GM18519 (cell line): ENCODE results near the gene PLET1.
"Not testable (repeated sequence)": the region's sequence is repeated elsewhere in the genome, so short reads cannot be mapped to it uniquely, and the experiment has no call there.

Experiments
- ATAC-seq: cut with Tn5 transposase; IDR thresholded peaks from one replicate; pipeline ENCODE4 v1.9.1; 2021; ENCODE audit warnings: mild to moderate bottlenecking, moderate library complexity; ENCODE audit not compliant: unreplicated experiment, low FRiP score

The PLET1 gene

DNA sequence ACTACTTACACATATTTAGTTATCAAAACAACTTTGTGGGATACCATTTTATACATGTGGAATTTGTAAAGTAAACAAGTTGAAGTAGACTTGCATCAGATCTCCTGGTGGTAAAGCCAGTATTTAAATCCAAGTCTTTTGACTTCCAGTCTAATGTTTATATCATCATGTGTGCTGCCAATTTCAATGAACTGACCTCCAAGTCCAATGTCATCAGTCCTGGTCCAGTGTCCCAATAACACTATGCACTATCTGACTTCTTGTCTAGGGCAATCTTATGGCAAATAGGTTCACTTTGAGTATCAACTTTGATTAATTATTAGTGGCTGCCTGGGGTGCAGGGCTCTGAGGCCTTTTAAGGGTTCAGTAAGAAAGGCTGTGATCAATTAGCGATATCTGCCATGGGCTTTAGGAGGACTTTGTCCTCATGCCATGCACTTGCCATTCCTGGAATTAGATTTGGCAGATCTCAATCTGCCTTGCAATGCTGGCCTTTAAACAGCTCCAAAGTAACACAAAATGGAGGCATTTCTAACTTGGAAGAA, 44.0 kb downstream of the PLET1 start:
- ATAC-seq: no peak

DNA sequence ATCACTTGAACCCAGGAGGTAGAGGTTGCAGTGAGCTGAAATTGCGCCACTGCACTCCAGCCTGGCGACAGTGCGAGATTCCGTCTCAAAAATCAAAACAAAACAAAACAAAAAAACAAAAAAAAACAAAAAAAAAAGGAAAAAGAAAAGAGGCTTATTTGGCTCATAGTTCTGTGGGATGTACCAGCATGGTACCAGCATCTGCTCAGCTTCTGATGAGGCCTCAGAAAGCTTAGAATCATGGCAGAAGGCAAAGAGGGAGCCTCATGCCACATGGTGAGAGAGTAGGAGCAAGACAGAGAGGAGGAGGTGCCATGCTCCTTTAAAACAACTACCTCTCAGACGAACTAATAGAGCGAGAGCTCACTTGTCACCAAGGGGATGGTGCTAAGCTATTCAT, 45.0 kb downstream of the PLET1 start:
- no peak for ATAC-seq

DNA sequence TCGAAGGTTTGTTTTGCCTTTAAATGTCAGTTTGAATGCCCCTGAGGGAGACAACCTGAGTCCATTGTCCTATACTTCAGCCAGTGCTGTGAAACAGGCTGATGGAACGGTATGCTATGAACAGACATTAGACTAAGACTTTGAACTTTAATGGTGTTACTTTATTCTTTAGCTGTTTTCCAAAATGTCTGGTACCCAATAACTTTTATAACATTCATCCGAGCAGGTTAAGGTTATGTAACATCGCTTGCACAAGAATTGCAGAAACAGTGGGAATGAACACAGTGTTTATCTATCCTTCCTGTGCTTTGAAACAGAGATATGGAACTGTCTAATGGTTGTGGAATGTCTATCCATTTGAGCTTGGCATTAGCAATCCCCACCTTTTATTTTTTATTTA, 46.9 kb downstream of the PLET1 start:
- no peak for ATAC-seq

DNA sequence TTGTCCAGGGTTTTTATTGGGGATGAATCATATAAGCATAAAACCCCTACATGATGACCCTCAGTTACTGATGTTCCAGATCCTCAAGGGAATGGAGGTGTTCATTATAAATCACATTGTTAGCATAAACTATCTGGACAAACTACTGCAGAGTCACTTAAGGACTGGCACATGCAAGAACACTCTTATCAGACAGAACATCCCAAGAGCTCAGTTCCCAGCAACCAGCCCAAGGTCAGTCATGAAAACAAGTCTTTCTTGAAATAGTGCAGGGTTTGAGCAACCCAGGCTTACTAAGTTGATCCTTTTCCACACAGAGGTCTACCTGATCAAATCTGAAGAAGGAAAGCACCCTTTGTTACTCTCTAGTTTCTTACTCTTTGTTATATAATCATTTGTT, 48.0 kb downstream of the PLET1 start:
- ATAC-seq: no peak

DNA sequence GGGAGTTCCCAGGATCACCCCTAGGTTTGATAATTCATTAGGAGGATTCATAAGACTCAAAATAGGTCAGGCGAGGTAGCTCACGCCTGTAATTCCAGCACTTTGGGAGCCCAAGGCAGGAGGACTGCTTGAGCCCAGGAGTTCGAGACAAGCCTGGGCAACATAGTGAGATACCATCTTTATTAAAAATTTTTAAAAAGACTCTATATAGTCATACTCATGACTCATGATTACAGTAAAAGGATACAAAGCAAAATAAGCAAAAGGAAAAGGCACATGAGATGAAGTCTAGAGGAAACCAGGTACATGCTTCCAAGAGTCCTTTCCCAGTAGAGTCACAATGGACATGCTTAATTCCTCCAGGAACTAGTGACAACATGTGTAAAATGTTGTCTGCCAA, 48.4 kb downstream of the PLET1 start:
- ATAC-seq: no peak

DNA sequence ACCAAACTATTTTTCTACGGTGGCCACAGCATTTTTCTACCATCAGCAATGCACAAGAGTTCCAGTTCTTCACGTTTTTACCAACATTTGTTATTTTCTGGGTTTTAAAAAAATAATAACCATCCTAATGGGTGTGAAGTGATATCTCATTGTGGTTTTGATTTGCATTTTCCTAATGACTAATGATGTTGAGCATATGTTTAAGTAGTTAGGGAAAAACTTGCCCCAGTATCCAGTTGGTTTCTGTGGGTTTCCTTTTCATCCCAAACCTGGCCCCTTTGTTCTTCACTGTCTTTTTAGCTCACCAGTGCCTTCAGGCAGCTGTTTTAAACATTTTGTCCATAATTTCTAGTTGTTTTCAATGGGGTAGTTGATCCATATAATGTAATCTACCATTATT, 49.1 kb downstream of the PLET1 start:
- no peak for ATAC-seq

DNA sequence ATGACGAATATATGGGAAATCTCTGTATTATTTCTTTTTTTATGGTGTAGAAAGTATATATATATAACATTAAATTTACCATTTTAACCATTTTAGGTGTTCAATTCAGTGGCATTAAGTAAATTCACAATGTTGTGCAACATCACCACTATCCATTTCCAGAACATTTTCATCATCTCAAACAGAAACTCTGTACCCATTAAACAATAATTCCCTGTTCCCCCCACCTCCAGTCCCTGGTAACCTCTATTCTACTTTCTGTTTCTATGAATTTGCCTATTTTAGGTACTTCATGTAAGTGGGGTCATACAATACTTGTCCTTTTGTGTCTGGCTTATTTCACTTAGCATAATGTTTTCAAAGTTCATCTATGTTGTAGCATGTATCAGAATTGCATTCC, 49.8 kb downstream of the PLET1 start:
- no peak for ATAC-seq

DNA sequence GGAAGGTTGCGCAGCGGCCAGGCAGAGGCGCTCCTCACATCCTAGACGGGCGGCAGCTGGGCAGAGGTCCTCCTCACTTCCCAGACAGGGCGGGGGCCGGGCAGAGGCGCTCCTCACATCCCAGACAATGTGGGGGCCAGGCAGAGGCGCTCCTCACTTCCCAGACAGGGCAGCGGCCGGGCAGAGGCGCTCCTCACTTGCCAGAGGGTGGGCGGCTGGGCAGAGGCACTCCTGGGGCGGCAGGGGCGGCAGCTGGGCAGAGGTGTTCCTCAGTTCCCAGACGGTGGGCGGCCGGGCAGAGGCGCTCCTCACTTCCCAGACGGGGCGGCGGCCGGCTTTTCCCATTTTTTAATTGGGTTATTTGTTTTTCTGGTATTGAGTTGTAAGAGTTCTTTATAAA, 54.6 kb downstream of the PLET1 start:
- no peak for ATAC-seq

DNA sequence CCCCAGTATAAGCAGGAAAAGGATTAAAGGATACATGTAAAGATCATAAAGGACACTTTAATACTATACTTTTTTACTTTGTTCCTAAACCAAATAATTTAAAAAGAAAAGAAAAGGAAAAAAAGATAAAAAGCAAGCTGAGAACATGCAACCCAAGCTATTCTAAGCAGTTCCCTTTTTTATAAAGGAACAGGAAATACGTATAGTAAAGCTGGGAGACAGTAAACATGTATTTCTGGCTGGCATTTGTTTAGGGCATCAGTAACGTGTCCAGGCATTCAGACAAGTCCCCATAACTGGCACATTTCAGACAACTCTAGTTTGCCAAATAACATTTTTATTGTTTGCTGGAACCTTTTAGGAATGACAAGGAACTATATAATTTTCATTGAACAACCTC, 60.4 kb downstream of the PLET1 start:
- no peak for ATAC-seq

DNA sequence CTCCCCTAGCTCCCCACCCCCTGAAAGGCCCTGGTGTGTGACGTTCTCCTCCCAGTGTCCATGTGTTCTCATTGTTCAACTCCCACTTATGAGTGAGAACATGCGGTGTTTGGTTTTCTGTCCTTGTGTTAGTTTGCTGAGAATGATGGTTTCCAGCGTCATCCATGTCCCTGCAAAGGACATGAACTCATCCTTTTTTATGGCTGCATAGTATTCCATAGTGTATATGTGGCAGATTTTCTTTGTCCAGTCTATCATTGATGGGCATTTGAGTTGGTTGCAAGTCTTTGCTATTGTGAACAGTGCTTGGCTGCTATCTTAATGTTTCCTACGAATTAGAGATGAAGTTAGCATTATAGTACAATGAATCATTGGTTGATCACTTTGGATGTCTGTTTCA, 61.6 kb downstream of the PLET1 start:
- ATAC-seq: not testable (repeated sequence)
